NCI-H460 (cell line): ENCODE measurements around the gene DGUOK. TPM values are rescaled to one million over a fixed set of nuclear protein-coding genes. Genes with fewer than 3 reads are reported as not detected.
"Not testable (repeated sequence)": the region's sequence is repeated elsewhere in the genome, so short reads cannot be mapped to it uniquely, and the experiment has no call there.

Experiments used
- DNase-seq: peaks from one replicate; pipeline ENCODE4 v3.0.0-alpha.2; 2016; ENCODE audit warnings: low read depth; ENCODE audit errors: extremely low read depth
- polyA plus RNA-seq: library from polyadenylated mRNA; depleted of rRNA; stranded (reverse); fragments of >200 nt; gene quantifications from 2 replicates; pipeline ENCODE4 v1.2.3, GENCODE V29; 2014; cell fraction: nucleus; rRNA removed
- total RNA-seq: library from RNA; depleted of rRNA; stranded (reverse); fragments of >200 nt; shearing (Covaris generic); gene quantifications from 2 replicates; pipeline ENCODE4 v1.2.3, GENCODE V29; 2014; rRNA removed

Gene DGUOK
- total RNA-seq = 151 and 159 TPM in 2 replicates
- polyA plus RNA-seq = 110 and 137 TPM in 2 replicates

DNA sequence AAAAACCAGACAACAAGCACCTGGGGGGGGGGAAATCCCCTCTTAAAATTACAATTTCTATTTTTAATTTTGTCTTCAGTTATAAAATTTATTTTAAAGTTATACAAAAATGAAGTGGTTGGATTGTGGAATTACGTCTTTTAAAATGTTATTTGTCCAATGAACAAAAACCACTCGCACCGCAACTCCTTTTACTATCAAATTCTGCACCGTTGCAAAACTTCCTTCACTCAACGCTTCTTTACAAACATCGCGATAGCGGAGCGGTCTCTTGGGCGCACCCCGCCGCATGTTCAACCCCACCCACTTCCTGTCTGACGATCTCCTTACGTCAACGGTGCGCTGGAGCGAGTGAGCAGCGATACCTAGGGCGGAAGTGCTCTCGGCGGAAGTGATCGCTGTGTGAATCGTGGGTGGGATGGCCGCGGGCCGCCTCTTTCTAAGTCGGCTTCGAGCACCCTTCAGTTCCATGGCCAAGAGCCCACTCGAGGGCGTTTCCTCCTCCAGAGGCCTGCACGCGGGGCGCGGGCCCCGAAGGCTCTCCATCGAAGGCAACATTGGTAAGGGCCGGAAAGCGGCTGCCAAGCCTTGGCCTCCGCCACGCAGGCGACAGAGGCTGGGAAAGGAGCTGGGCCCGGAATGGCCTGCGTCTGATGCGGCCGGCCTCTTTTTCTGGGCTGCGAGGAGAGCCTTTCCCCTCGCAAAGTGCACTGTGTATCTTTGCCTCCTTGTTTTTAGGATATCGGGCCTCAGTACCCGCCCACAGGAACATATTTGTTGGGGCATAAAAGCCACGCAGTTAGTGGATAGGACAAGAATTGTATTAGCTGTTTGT is at the start of gene DGUOK:
DGUOK (plus strand) TSS at position 388 of the 835 bp plus-strand sequence; CDS start at position 419, 31 bp downstream.
- peak; percentile 100 for DNase-seq

DNA sequence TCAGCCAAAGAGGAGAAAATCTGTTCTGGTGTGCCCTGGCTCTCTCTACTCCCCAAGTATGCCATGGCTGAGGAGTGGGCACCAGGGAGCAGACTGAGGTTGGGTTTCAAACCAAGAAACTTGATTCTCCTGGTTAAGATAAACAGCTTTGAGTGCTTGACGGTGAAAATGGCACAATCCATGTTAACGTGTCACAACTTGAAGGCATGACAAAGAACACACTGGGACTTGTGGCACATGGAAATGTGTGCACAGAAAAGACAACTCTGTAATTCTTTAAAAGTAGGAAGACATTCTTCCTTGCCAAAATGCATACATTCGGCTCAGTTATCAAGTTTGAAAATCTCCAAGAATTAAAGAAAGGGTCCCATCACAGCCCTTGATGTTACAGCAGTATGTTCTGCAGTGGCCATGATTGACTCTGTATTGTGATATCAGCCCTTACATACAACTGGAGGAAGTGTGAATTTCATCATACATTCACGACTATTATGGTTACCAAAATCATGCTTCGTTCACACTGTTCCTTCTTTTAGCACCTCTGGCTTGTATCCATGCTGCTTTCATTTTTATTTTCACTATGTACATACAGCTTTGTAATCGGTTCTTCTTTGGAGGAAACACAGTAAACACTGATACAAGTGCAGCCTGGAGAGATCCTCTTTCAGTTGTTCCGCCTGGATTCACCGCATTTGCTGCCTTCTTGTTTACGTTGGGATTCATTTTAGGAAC is 49.4 kb upstream of the DGUOK start:
- no peak for DNase-seq

DNA sequence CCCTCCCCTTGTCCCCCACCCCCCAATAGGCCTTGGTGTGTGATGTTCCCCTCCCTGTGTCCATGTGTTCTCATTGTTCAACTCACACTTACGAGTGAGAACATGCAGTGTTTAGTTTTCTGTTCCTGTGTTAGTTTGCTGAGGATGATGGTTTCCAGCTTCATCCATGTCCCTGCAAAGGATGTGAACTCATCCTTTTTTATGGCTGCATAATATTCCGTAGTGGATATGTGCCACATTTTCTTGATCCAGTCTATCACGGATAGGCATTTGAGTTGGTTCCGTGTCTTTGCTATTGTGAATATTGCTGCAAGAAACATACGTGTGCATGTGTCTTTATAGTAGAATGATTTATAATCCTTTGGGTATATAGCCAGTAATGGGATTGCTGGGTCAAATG is 48.7 kb upstream of the DGUOK start:
- DNase-seq = not testable (repeated sequence)

DNA sequence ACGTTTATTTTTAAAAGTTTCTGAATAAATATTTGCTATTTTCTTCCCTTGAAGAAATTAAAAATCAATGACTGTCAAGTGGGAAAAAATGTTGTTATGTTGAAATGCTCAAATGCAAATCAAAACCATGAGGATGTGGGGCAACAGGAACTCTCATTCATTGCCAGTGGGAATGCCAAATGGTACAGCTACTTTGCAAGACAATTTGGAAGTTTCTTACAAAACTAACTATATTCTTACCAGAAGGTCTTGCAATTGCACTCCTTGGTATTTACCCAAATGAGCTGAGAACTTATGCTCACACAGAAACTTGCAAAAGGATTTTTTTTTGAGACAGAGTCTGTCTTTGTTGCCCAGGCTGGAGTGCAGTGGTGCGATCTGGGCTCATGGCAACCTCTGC is 41.3 kb upstream of the DGUOK start:
- DNase-seq = no peak

DNA sequence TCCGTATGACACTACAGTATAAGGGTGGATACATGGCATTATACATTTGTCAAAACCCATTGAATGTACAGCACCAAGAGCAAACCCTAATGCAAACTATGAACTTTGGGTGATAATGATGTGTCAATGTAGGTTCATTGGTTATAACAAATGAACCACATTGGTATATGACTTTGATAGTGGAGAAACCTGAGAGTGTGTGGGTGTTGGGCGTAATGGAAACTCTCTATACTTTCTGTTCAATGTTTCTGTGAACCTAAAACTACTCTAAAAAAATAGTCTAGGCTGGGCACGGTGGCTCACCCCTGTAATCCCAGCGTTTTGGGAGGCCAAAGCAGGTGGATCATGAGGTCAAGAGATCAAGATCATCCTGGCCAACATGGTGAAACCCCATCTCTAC is 40.3 kb upstream of the DGUOK start:
- no peak for DNase-seq

DNA sequence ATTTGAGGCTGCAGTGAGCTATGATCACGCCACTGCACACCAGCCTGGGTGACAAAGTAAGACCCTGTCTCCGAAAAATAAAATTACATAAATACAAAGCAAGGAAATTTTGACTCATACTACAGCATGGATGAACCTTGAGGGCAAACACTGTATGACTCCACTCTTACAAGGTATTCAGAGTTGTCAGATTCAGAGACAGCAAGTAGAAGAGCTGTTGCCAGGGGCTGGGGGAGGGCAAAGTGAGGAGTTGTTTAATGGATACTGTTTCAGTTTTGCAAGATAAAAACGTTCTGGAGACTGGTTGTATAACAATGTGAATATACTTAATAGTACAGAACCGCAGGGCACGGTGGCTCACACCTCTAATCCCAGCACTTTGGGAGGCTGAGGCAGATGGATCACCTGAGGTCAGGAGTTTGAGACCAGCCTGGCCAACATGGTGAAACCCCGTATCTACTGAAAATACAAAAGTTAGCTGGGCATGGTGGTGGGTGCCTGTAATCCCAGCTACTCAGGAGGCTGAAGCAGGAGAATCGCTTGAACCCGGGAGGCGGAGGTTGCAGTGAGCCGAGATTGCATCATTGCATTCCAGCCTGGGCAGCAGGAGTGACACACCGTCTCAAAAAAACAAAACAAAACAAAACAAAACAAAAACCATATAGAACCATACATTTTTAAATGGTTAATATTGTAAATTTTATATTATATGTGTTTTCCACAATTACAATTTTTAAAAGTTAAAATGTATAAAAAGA is 38.9 kb upstream of the DGUOK start:
- DNase-seq = not testable (repeated sequence)

DNA sequence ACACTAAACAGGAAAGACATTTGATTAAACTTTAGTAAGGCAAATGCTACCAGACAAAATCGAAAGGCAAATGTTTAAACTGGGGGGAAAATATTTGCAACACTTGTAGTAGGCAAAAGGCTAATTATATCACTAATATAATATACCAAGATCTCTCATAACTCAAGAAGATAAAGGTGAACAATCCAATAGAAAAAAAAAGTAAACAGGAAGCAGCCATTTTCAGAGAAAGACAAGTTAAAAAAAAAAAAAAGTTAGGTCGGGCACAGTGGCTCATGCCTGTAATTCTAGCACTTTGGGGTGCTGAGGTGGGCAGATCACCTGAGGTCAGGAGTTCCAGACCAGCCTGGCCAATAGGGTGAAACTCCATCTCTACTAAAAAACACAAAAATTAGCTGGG is 38.3 kb upstream of the DGUOK start:
- DNase-seq = no peak

DNA sequence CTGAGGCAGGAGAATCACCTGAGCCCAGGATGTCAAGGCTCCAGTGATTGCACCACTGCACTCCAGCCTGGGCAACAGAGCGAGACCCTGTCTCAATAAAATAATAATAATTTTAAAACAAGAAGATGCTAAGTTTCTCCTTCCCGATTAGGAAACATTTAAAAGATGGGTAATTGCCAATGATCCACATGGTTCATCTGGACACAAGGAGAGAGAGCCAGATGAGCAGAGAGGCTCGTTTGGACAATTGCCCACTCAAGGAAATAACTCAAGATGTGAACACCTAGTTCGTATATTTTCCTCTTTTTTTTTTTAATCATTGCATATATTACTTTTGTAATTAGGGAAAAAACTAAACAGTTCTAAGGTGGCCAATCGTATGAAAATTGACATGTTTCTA is 37.5 kb upstream of the DGUOK start:
- DNase-seq = no peak

DNA sequence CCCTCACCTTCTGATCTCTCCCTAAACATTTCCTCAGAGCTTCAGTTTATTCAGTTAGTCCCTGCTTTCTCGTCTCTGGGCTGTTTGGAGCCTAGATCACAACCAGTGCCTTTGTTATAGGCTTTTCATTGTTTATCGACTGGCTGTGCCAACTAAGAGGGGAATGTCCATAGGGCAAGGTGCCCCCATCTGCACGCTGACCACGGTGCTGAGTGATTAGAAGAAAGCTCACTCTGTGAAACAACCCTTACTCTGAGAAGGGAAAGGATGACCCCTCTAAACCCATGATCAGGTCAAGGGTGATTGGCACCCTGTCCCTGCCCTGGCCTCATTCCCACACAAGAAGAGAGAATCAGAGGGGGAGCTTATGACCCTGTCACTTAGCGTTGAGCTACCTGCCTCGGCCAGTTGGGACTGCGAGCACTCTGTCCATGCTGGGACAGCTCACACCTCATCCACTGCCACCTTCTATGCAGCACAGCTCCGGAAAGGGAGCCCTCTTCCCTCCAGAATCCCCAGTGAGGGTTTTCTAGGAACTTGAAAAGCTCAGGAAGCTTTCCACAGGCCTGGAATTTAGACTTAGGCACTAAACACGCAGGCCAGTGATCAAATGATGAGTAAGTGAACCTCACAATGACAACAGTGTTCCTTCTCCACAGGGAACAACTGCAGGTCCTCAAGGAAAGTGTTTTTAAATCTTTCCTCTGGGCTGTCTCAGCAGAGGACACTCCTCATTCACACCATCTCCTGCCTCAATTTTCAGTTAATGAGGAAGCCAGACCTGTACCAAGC is 36.2 kb upstream of the DGUOK start:
- DNase-seq = no peak

DNA sequence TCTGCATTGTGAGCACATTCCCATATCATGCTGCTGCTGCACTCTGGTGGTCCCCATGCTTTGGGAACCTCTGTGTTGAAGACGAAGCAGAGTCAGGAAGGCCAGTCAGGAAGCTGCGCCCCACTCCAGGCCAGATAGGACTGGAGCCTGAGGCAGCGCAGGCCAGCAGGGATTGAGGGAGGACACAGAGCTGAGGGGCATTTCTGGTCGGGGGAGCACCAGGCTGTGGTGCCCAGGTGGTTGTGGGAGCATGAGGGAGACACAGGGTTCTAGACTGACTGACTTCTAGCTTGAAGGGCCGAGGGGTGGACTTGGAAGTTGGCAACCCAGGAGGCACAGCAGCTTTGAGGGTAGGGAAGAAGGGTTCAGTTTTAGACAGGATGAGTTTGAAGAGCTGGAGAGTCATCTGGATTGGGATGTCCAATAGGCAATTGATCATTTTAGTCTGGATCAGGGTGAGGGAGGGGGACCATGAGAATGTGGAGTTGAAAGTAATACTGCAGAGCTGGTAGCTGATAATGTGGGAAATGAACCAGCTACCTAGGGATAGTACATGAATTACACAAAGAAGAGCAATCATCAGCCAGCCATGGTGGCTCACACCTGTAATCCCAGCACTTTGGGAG is 35.3 kb upstream of the DGUOK start:
- no peak for DNase-seq

DNA sequence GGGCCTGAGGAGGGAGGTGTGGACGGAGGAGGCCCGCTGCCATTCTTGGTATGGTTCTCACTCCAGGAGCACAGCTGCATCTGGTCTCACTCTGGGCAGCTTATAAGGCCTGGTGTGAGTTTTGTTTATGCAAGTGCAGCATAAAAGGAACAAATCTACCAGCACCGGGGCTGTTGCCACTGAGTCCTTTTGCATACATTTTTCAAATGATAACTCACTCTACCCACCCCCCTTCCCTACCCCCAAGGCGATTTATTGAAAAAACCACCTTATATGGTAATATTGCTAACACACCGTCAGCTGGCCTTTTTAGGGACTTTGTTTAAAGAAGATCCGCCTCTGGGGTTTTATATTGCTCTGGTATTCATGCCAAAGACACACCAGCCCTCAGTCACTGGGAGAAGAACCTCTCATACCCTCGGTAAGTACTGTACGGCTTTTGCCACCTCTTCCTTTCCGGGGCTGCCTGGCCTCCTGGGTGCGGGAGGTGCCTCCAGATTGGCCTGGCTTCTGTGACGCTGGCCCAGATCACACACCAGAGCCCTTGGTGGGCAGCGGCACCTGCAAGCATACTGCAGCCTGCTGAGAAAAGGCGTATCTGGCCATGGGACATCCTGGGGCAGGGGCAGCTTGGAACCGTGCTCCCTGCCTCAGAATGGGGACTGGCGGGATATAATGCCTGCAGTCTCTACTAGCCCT is 33.9 kb upstream of the DGUOK start, which contains the start of gene ACTG2:
ACTG2 (plus strand) TSS at position 378 of the 699 bp plus-strand sequence. CDS start 8,304 bp downstream, outside the sequence.
- no peak for DNase-seq

DNA sequence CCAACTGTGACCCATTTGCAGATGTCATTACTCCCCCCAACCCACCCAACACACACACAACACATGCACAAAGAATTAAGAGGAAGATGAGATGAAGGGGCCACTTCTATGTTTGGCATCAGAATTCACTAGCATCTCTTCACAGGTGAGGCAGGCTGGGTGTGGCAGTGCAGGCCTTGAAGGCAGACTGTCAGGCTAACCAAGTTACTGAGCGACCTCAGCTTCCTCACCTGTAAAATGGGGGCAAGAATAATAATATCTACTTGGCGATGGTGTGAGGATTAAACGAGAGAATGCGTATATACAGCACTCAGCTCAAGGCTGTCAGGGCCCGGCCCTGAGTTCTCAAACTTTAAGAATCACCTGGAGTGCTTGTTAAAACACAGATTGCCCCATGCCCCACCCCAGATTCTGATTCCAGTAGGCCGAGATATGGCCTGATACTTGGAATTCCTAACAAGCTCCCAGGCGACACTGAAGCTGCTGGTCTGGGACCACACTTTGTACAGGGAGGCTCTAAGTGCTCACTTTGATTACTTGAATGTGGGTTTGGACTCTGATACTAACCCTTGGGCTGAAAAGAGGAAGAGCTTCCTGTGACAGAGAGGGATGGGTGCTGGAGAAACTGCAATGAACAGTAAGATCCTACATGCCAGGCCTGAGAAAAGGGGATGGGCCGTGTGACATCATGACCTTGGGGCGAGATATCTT is 32.8 kb upstream of the DGUOK start:
- DNase-seq = no peak

DNA sequence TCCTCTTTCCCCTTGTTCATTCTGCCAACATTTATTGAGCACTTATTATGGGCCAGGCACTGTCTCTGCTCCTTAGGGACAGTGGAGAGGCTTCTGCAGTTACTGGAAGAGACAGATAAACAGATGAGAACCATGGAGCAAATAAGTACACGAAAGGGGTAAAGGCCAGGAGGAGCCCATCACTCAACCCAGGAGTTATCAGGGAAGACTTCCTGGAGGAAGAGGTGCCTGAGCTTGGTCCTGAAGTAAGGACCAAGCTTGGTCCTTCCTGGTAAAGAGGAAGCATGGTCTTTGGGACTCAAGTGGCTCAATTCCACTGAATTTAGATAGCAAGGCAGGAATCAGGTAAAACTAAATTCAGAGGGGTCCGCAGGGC is 32.2 kb upstream of the DGUOK start:
- DNase-seq = no peak

DNA sequence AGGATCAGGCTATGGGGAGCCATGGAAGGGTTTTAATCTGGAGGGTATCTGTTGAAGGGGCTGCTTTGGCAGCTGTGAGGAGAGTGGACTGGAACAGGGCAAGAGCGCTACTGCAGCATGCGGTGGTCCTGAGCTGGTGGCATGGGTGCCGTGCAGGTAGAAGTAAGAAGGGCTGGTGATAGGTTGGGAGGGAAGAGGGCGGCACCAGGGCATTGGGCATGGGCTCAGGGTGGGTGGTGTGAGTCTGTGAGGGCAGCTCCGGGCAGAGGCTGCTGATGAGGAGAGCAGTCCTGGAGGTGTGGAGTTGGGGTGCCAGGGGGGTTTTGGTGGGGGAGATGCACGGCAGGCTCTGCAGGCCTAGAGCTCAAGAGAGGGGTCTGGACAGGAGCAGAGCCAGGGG is 31.8 kb upstream of the DGUOK start:
- no peak for DNase-seq

DNA sequence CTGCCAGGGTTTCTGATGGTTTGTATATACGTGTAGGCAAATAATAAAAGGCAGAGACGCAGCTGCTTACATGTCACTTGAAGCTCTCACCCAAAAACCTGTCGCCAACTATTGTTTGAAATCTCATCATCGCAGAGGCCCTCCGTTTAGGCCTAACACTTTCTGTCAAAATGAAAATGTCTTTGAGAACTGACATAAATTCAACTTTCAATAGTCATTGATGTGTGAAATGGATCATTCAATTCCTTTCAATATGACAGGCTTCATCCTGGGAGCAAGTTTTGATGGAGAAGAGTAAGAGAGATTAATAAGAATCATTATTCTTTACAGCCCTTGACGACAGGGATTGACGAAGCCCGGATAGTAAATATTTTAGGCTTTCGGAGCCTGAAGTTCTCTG is 31.2 kb upstream of the DGUOK start:
- no peak for DNase-seq

DNA sequence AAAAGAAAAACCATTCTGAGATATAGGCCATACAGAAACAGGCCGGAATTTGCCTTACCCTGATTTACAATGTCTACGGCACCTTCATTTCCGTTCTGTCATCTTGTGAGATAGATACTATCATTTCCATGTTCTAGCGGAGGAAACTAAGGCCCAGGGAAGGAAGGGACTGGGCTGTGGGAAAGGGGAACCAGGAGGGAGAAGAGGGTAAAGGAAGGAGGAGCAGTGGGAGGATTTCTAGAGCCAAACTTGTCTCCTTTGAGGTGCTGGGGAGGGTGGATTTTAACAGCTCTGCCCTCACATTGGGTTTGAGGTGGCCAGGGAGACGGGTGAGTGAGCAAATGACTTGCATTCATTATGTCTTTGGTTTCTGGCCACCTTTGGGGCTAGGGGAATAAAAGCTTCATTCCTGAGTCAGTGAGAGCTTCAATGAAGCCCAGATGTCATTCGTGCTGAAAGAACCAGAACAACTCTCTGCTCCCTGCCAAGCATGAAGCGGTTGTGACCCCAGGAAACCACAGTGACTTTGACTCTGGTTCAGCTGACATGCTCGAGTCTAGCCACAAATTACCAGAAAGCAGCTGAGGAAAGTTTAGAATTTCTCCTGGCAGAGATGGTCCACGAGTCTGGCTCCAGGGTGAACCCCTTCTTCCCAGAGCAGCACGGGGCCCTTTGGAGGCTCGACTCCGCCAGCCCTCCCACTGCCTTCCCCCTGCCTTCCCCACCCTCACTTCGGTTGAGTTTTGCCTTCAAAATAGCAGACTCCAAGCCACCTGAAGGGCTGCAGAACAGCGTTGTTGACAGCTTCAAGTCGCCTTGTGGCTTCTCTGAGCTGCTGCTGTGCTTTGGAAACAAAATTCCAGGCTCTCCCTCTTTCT is 30.1 kb upstream of the DGUOK start:
- DNase-seq = no peak

DNA sequence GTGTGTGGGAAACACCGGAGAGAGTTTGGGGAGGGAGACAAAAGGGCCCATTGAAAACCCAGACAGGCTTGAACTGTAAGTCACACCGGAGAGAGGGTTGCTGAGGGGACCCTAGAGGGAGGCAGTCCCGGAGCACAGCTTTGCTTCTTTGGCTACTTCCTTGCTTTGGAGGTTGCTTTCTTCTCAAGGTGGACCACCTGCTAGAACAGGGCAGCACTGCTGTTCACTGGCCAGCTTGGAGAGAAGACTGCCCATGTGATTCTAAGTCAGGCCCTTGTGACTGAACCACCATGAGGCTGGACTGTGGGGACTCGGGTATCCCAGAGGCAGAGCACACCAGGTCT is 29.5 kb upstream of the DGUOK start:
- DNase-seq = no peak

DNA sequence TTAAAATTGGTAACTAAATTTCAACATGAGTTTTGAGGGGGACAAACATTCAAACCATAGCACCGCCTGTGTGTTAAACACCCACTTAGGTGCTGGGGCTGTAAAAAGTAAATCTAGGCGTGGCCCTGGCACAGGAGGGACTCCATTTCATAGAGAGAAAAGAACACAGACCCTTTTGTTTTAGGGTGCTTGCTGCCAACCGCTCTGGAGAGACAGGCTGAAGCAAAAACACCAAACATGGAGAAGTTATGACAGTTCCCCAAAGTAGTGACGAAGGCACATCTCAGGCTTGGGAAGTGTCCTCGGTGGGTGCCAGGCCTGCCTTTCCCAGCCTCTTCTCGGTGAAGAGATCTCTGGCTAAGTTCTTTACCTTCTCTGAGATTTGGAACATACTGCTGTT is 28.7 kb upstream of the DGUOK start:
- no peak for DNase-seq
